ENCODE data around the gene TTC7B. TPM values are rescaled to one million over a fixed set of nuclear protein-coding genes. Genes with fewer than 3 reads are reported as not detected.

The TTC7B gene
- total RNA-seq, 4 donors from 2014 or later = 0.18 to 53.6 (median 11.2) TPM

GRCh38 chr14:90644882-90645281 lies 171.3 kb downstream of the TTC7B start:
- TF ChIP-seq POLR2A (IDR thresholded peaks at IDR 0.05) (no peak), CTCF (IDR thresholded peaks at IDR 0.05) (no peak)
- H3K9me3 ChIP-seq = no peaks in the 10 kb centered on the region
- no peaks in the 10 kb centered on the region for H3K36me3 ChIP-seq
- DNase-seq = no peak
- H3K4me3 ChIP-seq = no peak overlapping the region
- H3K4me1 ChIP-seq = no peaks in the 10 kb centered on the region
- no peaks in the 10 kb centered on the region for H3K27me3 ChIP-seq
- H3K27ac ChIP-seq = peak overlapping the region in 1 of 4 donors; percentile 57

- TF ChIP-seq POLR2A (IDR thresholded peaks at IDR 0.05) = no peak
- no peak for TF ChIP-seq CTCF (IDR thresholded peaks at IDR 0.05)
- H3K27me3 ChIP-seq = no peaks in the 10 kb centered on the region
- H3K36me3 ChIP-seq = no peaks in the 10 kb centered on the region
- no peaks in the 10 kb centered on the region for H3K4me1 ChIP-seq
- H3K4me3 ChIP-seq = no peak overlapping the region
- no peaks in the 10 kb centered on the region for H3K9me3 ChIP-seq
- H3K27ac ChIP-seq = peak overlapping the region in 1 of 4 donors; percentile 57
- DNase-seq = no peak
Measured at GRCh38 chr14:90643982-90644670, 172.1 kb downstream of the TTC7B start.

- no peak for TF ChIP-seq POLR2A (IDR thresholded peaks at IDR 0.05)
- no peak for TF ChIP-seq CTCF (IDR thresholded peaks at IDR 0.05)
- Histone ChIP-seq H3K36me3 (no peaks in the 10 kb centered on the region), H3K4me3 (no peak overlapping the region), H3K27ac (peak overlapping the region in 1 of 4 donors; percentile 57), H3K4me1 (no peaks in the 10 kb centered on the region), H3K9me3 (no peaks in the 10 kb centered on the region), H3K27me3 (no peaks in the 10 kb centered on the region)
- DNase-seq = no peak
Measured at GRCh38 chr14:90642244-90642717, 173.9 kb downstream of the TTC7B start.

- H3K27ac ChIP-seq = peak overlapping the region in 1 of 4 donors; percentile 57
- DNase-seq = no peak
- no peaks in the 10 kb centered on the region for H3K9me3 ChIP-seq
- H3K4me1 ChIP-seq = no peaks in the 10 kb centered on the region
- H3K36me3 ChIP-seq = no peaks in the 10 kb centered on the region
- no peak for TF ChIP-seq CTCF (IDR thresholded peaks at IDR 0.05)
- TF ChIP-seq POLR2A (IDR thresholded peaks at IDR 0.05) = no peak
- H3K27me3 ChIP-seq = no peaks in the 10 kb centered on the region
- H3K4me3 ChIP-seq = no peak overlapping the region
Measured at GRCh38 chr14:90641615-90642243, 174.5 kb downstream of the TTC7B start.

GRCh38 chr14:90641168-90641567 lies 175.1 kb downstream of the TTC7B start:
- H3K4me1 ChIP-seq = no peaks in the 10 kb centered on the region
- H3K27me3 ChIP-seq = no peaks in the 10 kb centered on the region
- DNase-seq = no peak
- peak overlapping the region in 1 of 4 donors; percentile 57 for H3K27ac ChIP-seq
- no peak for TF ChIP-seq CTCF (IDR thresholded peaks at IDR 0.05)
- no peak for TF ChIP-seq POLR2A (IDR thresholded peaks at IDR 0.05)
- no peaks in the 10 kb centered on the region for H3K9me3 ChIP-seq
- no peaks in the 10 kb centered on the region for H3K36me3 ChIP-seq
- H3K4me3 ChIP-seq = no peak overlapping the region

Data from Peyer's patch (tissue), 4 donors.